ENCODE measurements around the gene PCDH8. TPM values are rescaled to one million over a fixed set of nuclear protein-coding genes. Genes with fewer than 3 reads are reported as not detected.

The PCDH8 gene
- total and polyA plus RNA-seq, 2 of the 4 experiments (the other 2 are of a cell fraction): not detected

- Histone ChIP-seq H3K9ac (ENCODE audit: low read depth, low read length) (no peak overlapping the region), H2AK9ac (replicated peaks; ENCODE audit: low read depth, low read length, poor library complexity) (no peak overlapping the region), H3K18ac (ENCODE audit: low read depth, low read length) (no peak overlapping the region), H4K8ac (ENCODE audit: low read depth in 2 of 2, low read length in 2 of 2) (no peak overlapping the region), H3K36me3 (ENCODE audit: control insufficient read depth, insufficient read depth, low read length) (no peaks in the 10 kb centered on the region), H3K27me3 (ENCODE audit: control insufficient read depth, insufficient read depth, low read length) (peaks cover 46% of the 10 kb centered on the region), H3K4ac (ENCODE audit: low read depth, low read length) (no peak overlapping the region), H3K56ac (ENCODE audit: extremely low read depth, insufficient read depth, low read length) (no peak overlapping the region), H2BK5ac (ENCODE audit: low read depth, low read length, poor library complexity, severe bottlenecking) (no peak overlapping the region), H3K4me2 (ENCODE audit: low read depth, low read length) (no peak overlapping the region), H4K5ac (ENCODE audit: low read depth, low read length) (no peak overlapping the region), H2BK15ac (ENCODE audit: low read depth, low read length) (no peak overlapping the region), H2BK20ac (ENCODE audit: low read depth, low read length) (no peak overlapping the region), H4K20me1 (ENCODE audit: insufficient read depth, low read length) (no peaks in the 10 kb centered on the region), H3K9me3 (ENCODE audit: control insufficient read depth, insufficient read depth, low read length) (peaks cover 16% of the 10 kb centered on the region; the same call in 1 of the 2 replicates), H2BK120ac (ENCODE audit: low read depth, low read length) (no peak overlapping the region), H3K4me3 (ENCODE audit: insufficient read depth, low read depth, low read length) (no peak overlapping the region), H3K4me1 (ENCODE audit: control insufficient read depth, insufficient read depth, low read length) (no peaks in the 10 kb centered on the region), H3K79me1 (ENCODE audit: low read depth in 1 of 2, low read length in 2 of 2) (no peaks in the 10 kb centered on the region), H3K23ac (ENCODE audit: low read depth, low read length) (no peak overlapping the region), H2AK5ac (ENCODE audit: low read depth, low read length) (no peak overlapping the region), H4K91ac (ENCODE audit: insufficient read depth, low read depth, low read length) (no peak overlapping the region), H2AFZ (replicated peaks; ENCODE audit: low read length, poor library complexity) (no peak overlapping the region), H3K14ac (replicated peaks; ENCODE audit: low read depth, low read length) (no peak overlapping the region), H3K9me1 (ENCODE audit: insufficient read depth, low read length) (no peaks in the 10 kb centered on the region), H3K27ac (ENCODE audit: insufficient read depth, low read length) (no peak overlapping the region)
- intact Hi-C loops (cut with micrococcal nuclease) (no loop called here), dilution Hi-C loops (cut with HindIII; ENCODE audit: low sequenced_read_pairs, unreplicated experiment) (no loop called here), in situ Hi-C loops (cut with MboI; ENCODE audit: low sequenced_read_pairs) (no loop called here)
- no peak for DNase-seq
- TF ChIP-seq MAZ (IDR thresholded peaks at IDR 0.05; ENCODE audit: borderline replicate concordance, low read depth, low read length) (no peak), MAFK (IDR thresholded peaks at IDR 0.05; ENCODE audit: low read depth, low read length) (no peak), POLR2A (IDR thresholded peaks at IDR 0.05; ENCODE audit: low read depth, low read length) (no peak), SMC3 (IDR thresholded peaks at IDR 0.05; ENCODE audit: low read depth, low read length) (no peak), CEBPB (IDR thresholded peaks at IDR 0.05; ENCODE audit: low read depth, low read length) (no peak), USF2 (IDR thresholded peaks at IDR 0.05; ENCODE audit: low read depth, low read length) (no peak), RCOR1 (IDR thresholded peaks at IDR 0.05; ENCODE audit: insufficient replicate concordance, low read length) (no peak), CHD1 (IDR thresholded peaks at IDR 0.05; ENCODE audit: low read depth, low read length) (no peak)
- POLR2A ChIA-PET (ENCODE audit: unreplicated experiment): no interaction called here
- CTCF ChIA-PET: no interaction called here
- 12% methylated on average over 45 of the region's 51 CpGs; no CpG with 5 or more reads in 1 of the 2 experiments for WGBS, 2 experiments (ENCODE audit: extremely low coverage in 2 of 2, insufficient read length in 1 of 2)
- no peak for ATAC-seq (ENCODE audit: low read depth)
- BruUV-seq (replicated peaks): no TSS peak
Observed at GRCh38 chr13:52847322-52847681, 1.1 kb downstream of the PCDH8 start.
